Measurements from ENCODE around the gene KRT75. TPM values are rescaled to one million over a fixed set of nuclear protein-coding genes. Genes with fewer than 3 reads are reported as not detected.

Gene KRT75
- total and polyA plus RNA-seq, 2 of the 13 experiments (the other 11 are each of a cell fraction or from before 2014, with no cell fraction given): not detected

DNA sequence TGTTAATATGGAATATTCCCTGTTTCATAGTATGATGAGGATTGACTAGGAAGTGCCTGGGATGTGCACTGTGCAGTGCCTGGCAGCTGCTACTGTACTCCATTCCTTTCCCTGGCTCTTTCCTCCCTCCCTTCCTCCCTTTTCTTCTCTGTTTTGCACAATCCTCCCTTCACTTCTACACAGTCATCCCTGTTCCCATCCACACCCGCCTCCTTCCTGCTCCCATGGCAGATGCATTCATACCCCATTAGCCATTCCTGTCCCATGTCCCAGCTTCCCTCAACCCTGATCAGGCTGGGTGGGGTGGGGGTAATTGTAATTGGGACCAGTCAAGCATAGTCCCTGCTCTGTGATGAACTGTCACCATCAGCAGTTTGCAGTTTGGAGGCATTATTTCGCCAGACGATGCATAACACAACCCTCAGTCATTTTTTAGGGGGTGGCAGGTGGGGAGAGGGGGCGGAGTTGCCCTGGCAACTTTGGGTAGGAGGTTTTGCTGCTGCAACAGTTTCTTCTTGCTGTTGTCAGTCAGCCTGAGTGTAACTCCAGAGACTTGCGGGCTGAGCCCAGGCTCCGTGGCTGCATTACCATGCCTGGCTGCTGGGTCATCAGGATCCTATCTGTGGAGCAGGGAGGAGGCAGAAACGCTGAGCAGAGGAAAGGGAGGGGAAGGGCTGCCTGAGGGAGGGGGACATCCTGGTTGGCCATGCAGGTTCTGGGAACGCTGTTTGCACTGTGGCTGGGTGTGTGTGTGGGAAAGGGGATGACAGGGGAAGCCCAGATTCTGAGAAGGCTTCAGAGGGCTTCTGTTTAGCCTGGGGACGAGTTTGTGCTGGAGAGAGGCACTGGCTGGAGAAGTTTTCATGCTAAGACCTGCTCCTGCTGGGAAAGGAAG lies 44.6 kb downstream of the KRT75 start:
- H2AFZ ChIP-seq (ENCODE audit: low read length): no peak overlapping the region
- no peaks in the 10 kb centered on the region for H3K36me3 ChIP-seq (replicated peaks in 1 of 2; ENCODE audit: control insufficient read depth in 1 of 2, insufficient read depth in 2 of 2, low read length in 2 of 2)
- no peak overlapping the region for H3K4me2 ChIP-seq (ENCODE audit: low read depth, low read length)
- ChIA-PET POLR2A (no interaction called here), CTCF (ENCODE audit: low intra/inter-chr PET ratio, low total read pairs) (no interaction called here)
- no peaks in the 10 kb centered on the region for H3K79me2 ChIP-seq (ENCODE audit: insufficient read depth, low read length)
- FAIRE-seq (no peak), ATAC-seq (no peak), DNase-seq (ENCODE audit: low spot score) (no peak)
- H3K9me3 ChIP-seq (ENCODE audit: low read length): no peaks in the 10 kb centered on the region
- intact Hi-C loops (cut with micrococcal nuclease; ENCODE audit: unreplicated experiment) (no loop called here), in situ Hi-C loops (cut with HindIII; ENCODE audit: extremely low pct_ligation_motif_present, low pct_unique_long_range_greater_than_20kb) (loop anchor here (5.0 to 25.0 kb wide), 2 partner anchors 488 to 598 kb away; no protein-coding TSS in a partner anchor)
- H3K4me1 ChIP-seq (ENCODE audit: insufficient read depth, low read length): no peaks in the 10 kb centered on the region
- no peak overlapping the region for H3K4me3 ChIP-seq (replicated peaks in 1 of 3; ENCODE audit: insufficient read depth in 1 of 3, low read depth in 2 of 3, low read length in 3 of 3)
- no peaks in the 10 kb centered on the region for H4K20me1 ChIP-seq (ENCODE audit: insufficient read depth, low read length)
- TF ChIP-seq, protein P1, sequence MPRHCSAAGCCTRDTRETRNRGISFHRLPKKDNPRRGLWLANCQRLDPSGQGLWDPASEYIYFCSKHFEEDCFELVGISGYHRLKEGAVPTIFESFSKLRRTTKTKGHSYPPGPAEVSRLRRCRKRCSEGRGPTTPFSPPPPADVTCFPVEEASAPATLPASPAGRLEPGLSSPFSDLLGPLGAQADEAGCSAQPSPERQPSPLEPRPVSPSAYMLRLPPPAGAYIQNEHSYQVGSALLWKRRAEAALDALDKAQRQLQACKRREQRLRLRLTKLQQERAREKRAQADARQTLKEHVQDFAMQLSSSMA (CRISPR knock-in tag; IDR thresholded peaks at IDR 0.05): no peak
- no peak for TF ChIP-seq POLR2G (IDR thresholded peaks at IDR 0.05; ENCODE audit: low read depth, low read length)
- TF ChIP-seq RFX1 (IDR thresholded peaks at IDR 0.05): no peak
- TF ChIP-seq PHF5A (CRISPR knock-in tag; IDR thresholded peaks at IDR 0.05; ENCODE audit: low read depth, unreplicated experiment): no peak
- no peak for TF ChIP-seq ZNF335 (CRISPR knock-in tag; IDR thresholded peaks at IDR 0.05)
- TF ChIP-seq, protein P2, sequence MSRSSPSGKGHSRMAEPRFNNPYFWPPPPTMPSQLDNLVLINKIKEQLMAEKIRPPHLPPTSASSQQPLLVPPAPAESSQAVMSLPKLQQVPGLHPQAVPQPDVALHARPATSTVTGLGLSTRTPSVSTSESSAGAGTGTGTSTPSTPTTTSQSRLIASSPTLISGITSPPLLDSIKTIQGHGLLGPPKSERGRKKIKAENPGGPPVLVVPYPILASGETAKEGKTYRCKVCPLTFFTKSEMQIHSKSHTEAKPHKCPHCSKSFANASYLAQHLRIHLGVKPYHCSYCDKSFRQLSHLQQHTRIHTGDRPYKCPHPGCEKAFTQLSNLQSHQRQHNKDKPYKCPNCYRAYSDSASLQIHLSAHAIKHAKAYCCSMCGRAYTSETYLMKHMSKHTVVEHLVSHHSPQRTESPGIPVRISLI (CRISPR knock-in tag; IDR thresholded peaks at IDR 0.05; ENCODE audit: borderline replicate concordance): no peak
- no peak for TF ChIP-seq ZIK1 (CRISPR knock-in tag; IDR thresholded peaks at IDR 0.05; ENCODE audit: borderline replicate concordance, low read depth)
- no peak overlapping the region for H3K27ac ChIP-seq (ENCODE audit: extremely low read length, insufficient read depth, low read length)
- 2% methylated on average over 7 of the region's 9 CpGs for WGBS (ENCODE audit: low lambda C conversion rate)
- no peak overlapping the region for H3K9ac ChIP-seq (ENCODE audit: insufficient read depth, low read depth, low read length)
- no TSS peak for BruUV-seq (replicated peaks)
- H3K27me3 ChIP-seq (ENCODE audit: control insufficient read depth in 1 of 2, insufficient read depth in 2 of 2, low read length in 2 of 2): peaks cover 0 to 13% of the 10 kb centered on the region in 2 experiments; a peak in 3 of 5 replicates
